ENCODE measurements around the gene KLHL40.

The KLHL40 gene

DNA sequence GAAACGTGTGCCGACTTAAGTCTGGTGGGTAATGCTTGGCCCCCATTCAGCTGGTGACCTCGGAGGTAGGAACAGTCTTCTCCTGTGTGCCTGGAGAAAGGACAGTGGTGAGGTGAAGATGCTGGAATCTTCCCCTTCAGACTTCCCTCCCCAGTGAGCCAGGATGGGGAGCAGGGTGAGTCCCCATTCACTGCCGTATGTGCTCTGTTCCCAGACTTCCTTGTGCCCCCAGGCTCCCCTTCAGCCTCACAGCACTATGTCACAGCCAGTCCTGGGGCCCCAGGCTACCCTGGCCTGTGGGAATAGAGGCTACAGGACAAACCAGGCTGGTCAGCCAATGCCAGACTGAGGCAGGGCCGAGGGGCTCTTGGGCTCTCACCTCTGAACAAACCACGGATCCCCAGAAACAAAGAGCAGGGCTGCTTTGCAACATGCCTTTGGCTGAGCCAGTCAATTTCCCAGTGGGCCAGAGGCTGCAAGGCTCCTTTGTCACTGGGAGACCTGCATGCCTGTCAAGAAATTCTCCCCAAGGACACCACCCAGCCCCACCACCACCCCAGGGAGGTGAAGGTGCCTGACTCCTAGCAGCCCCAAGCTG lies 49.0 kb downstream of the KLHL40 start:
- FAIRE-seq (no peak), DNase-seq (ENCODE audit: insufficient read length, low spot score) (no peak)

DNA sequence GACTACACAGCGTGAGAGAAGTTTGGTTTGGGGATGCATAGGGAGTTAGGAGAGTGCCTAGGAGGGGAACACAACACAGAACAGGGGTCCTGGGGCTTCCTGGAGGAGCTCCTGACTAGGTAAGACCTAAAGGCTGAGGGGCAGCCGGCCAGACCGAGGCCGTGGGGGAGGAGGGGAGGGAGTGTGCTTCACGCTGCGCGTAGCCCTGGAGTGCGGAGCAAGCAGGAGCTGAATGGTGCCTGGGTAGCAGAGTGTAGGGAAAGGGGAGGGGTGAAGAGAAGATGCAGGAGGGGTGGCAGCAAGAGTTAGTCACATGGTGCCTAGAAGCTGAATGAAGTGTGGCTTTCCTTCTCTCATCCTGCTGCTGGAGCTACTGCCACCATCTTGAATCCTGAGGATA lies 49.7 kb downstream of the KLHL40 start:
- FAIRE-seq (no peak), DNase-seq (ENCODE audit: insufficient read length, low spot score) (no peak)

DNA sequence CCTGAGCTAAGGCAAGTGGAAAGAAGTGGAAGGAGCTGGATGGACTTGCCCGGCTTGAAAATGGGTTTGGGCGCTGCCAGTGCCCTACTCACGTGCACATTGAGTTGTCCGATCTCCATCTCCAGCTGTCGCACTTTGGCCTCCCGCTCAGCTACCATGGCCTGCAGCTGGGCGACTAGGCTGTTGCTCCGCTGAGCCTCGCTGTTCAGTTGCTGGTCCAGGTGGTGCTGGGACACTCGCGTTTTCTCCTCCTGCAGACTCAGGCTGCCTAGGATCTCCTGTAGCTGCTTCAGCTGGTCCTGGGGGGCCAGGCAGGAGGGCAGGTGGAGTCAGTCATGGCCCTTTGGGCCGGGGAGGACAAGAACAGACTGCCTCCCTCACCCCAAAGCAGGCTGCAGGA lies 50.3 kb downstream of the KLHL40 start:
- FAIRE-seq (no peak), DNase-seq (ENCODE audit: insufficient read length, low spot score) (no peak)

DNA sequence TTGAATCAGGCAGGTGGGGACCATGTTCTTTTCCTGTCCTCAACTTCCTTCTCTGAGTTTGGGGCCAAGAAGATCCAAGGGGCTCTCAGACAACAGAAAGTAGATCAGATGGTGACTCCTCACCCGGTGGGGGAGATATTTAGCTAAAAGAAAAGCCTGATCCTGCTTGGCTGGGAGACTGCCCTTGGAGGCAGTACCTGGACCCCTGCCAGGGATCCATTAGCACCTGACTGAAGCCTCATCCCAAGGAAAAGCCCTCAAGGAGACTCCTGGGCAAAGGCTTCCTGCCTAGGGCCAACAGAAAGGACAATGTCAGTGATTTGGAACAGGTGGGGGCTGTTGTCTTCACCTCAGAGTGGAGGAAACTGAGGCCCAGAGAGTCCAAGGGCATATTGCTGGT lies 50.7 kb downstream of the KLHL40 start:
- no peak for FAIRE-seq
- no peak for DNase-seq (ENCODE audit: insufficient read length, low spot score)

DNA sequence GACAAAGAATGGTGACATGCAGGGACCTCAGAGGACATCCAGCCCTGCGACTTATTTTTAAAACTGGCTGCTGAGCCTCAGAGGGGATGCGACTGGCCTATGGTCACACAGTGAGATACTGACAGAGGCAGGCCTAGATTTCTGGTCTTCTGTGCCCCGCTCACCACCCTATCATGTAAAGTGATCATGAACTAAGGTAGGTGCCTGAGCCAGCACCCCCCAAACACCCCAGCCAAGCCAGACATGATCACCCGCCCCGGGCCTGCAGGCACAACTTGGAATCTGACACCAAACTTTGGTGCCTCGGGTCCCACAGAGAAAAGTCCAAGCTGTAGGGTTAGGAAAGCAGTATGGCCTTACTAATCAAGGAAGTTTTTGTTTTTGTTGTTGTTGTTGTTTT lies 51.2 kb downstream of the KLHL40 start:
- FAIRE-seq (no peak), DNase-seq (ENCODE audit: insufficient read length, low spot score) (no peak)

DNA sequence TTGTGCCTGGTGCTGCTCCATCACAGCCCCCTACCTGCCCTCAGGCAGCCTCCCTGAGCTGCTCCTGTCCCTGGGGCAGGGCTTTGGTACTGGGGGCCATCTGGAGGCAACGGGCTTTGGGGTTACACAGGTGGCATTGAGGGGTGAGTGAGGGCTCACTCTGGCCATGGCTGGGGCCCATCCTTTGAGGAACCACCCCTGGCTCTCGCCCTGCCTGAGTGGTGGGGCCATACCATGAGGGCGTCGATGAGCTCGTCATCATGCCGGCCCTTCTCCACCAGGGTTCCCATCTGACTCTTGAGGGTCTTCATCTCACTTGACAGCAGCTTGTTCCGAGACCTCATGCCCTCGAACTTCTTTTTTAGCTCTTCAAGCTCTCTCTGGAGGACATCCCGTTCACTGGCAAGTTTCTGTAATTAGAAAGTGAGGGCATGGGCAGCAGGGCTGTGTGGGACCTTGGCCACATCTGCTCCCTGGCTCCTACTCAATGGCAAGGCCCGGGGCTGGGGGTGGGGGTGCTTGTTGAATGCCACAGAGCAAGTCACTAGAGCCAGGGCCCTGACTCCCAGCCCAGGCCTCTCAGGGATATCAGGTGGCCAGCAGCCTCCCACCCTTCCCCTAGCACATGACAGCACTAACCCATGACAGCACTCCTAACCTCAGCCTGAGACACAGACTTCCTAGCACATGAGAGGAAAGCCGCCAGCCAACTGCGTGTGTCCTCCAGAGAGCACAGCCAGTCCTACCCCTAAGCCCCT lies 54.2 kb downstream of the KLHL40 start:
- FAIRE-seq: no peak
- DNase-seq (ENCODE audit: insufficient read length, low spot score): no peak

DNA sequence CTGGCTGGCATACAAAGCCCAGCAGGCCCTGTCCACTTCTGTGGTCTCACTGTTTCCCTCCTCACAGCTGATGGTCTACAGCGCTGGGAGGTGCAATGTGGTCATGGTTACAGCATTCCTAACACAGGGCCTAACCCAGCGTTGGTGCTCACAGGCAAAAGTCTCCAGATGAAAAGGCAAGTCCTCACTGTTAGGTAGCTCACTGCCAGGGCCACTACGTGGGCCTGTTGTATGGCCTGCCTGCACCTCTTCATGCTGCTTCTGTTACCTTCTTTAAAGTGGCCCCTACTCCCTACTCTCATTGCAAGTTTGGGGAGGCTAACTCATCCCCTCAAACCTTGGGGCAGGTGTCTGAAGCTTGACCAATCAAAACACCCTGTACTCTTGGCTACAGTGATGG lies 56.5 kb downstream of the KLHL40 start:
- no peak for DNase-seq (ENCODE audit: insufficient read length, low spot score)
- no peak for FAIRE-seq

All from GM19239 (cell line).